PC-9 (cell line): Measurements from ENCODE around the gene OPTC. TPM values are rescaled to one million over a fixed set of nuclear protein-coding genes. Genes with fewer than 3 reads are reported as not detected.

Experiments used
- BruUV-seq: library from RNA; stranded (reverse); fragments of 400-500 nt; replicated peaks from 2 replicates; lab custom pipeline; 2021; lab: Mats Ljungman, UMichigan
- CTCF ChIA-PET: fragments of 300-600 bp; sonication (Branson Sonifier 250); formaldehyde crosslinking; loops from one replicate; lab custom pipeline; 2022; ENCODE audit warnings: antibody characterized with exemption; lab: Charles Lee
- POLR2A ChIA-PET: fragments of 300-600 bp; sonication (Branson Sonifier 250); formaldehyde crosslinking; loops from one replicate; lab custom pipeline; 2022; ENCODE audit warnings: antibody characterized with exemption; ENCODE audit not compliant: unreplicated experiment; lab: Charles Lee
- DNase-seq, 2 experiments: peaks; one replicate each; pipeline versions ENCODE4 v3.0.0 to v3.0.0-alpha.2; 2015 to 2022; ENCODE audit warnings: mixed read lengths in 1 of 2
- H2AFZ ChIP-seq: fragments of 200-600 bp; sonication (generic); 2 replicates; pipeline ENCODE4 v1.8.1; 2017; ENCODE audit warnings: antibody characterized with exemption
- H3F3A ChIP-seq: fragments of 200-600 bp; sonication (generic); 2 replicates; pipeline ENCODE4 v1.8.1; 2017; ENCODE audit warnings: antibody characterized with exemption, mild to moderate bottlenecking, low read depth; ENCODE audit not compliant: insufficient read depth
- H3K27ac ChIP-seq: fragments of 200-600 bp; sonication (generic); 2 replicates; pipeline ENCODE4 v1.6.1; 2016; ENCODE audit warnings: mixed run types
- H3K27me3 ChIP-seq: fragments of 200-600 bp; sonication (generic); 2 replicates; pipeline ENCODE4 v1.6.1; 2016; ENCODE audit warnings: low read depth, mixed run types; ENCODE audit not compliant: insufficient read depth
- H3K36me3 ChIP-seq: fragments of 200-600 bp; sonication (generic); 2 replicates; pipeline ENCODE4 v1.6.1; 2016; ENCODE audit warnings: low read depth, mixed run types
- H3K4me1 ChIP-seq: fragments of 200-600 bp; sonication (generic); replicated peaks from 2 replicates; pipeline ENCODE4 v1.6.1; 2016; ENCODE audit warnings: mixed run types; ENCODE audit not compliant: insufficient read depth
- H3K4me2 ChIP-seq: fragments of 200-600 bp; sonication (generic); 2 replicates; pipeline ENCODE4 v1.6.1; 2017; ENCODE audit warnings: mixed run types
- H3K4me3 ChIP-seq: fragments of 200-600 bp; sonication (generic); 2 replicates; pipeline ENCODE4 v1.6.1; 2016; ENCODE audit warnings: mixed run types
- H3K79me2 ChIP-seq: fragments of 200-600 bp; sonication (generic); 2 replicates; pipeline ENCODE4 v1.6.1; 2017; ENCODE audit warnings: low read depth, mixed run types
- H3K9me2 ChIP-seq: fragments of 200-600 bp; sonication (generic); 2 replicates; pipeline ENCODE4 v1.8.1; 2017; ENCODE audit warnings: mild to moderate bottlenecking; ENCODE audit not compliant: insufficient read depth
- H3K9me3 ChIP-seq: fragments of 200-600 bp; sonication (generic); 2 replicates; pipeline ENCODE4 v1.8.1; 2016; ENCODE audit warnings: low read depth; ENCODE audit not compliant: insufficient read depth
- H4K20me1 ChIP-seq: fragments of 200-600 bp; sonication (generic); 2 replicates; pipeline ENCODE4 v1.8.1; 2017; ENCODE audit not compliant: insufficient read depth
- EZH2 ChIP-seq: fragments of 200-600 bp; sonication (generic); IDR thresholded peaks from 2 replicates; pipeline ENCODE4 v1.8.0; 2017; ENCODE audit warnings: antibody characterized with exemption, low read depth
- intact Hi-C: fragments of 100-400 bp; cut with micrococcal nuclease; formaldehyde crosslinking; loops from one replicate; pipeline ENCODE4 v1.10.0; 2022; ENCODE audit not compliant: unreplicated experiment
- total RNA-seq: library from RNA; stranded (reverse); gene quantifications from 2 replicates; pipeline ENCODE4 v1.2.3, GENCODE V29; 2021
- TF ChIP-seq, protein P1 (sequence below): fragments of 200-600 bp; sonication (generic); conservative IDR thresholded peaks from 2 replicates; pipeline ENCODE4 v1.6.1; 2017; ENCODE audit warnings: mixed run types, antibody characterized with exemption, mild to moderate bottlenecking, moderate library complexity

Gene OPTC
- total RNA-seq, 1 experiment from 2014 or later, result not detected

DNA sequence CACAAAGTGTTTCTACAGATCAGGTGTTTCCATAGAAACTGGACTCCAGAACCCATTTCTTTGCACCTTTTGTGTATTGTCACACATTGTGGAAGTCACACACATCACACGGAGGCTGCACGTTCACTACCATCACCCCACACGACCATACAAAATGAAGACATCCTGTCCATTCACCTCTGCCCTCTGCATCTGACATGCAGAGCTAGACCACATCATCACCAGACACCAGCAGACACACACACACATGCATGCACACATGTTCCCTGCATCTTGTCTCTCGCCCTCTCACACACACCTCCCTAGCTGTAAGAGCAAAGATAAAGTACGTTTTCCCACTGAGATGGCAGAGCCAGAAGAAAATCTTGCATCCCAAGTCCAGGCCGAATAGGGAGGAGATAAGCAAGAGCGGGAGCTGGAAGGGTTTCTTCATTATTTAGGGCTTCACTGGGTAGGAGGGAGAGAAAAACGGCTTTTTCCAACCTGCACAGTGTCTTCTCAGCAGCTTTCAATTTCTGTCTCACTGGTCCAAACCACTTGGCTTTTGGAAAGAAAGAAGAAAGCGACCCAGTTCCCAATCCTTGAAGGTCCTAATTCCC is 17.6 kb upstream of the OPTC start:
- H3F3A ChIP-seq, result peaks cover 15% of the 10 kb centered on the region

DNA sequence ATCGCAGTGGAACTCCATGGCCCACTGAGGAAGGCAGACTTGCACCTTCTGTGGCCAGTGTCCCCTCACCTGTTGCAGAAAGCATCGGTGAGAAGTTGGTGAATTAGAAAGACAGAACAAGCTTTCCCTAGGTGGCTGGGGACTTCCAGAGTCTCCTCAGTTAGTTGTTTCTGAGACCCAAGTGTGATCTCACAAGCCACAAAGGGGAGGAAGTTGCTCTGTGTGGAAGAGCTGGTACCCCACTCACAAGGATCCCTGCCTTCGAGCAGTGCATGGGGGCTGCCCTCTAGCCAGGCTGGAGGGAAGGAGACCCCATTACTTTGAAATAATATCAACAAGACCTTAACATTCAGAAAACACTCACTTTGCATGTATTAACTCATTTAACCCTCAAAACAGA is 16.2 kb upstream of the OPTC start:
- TF ChIP-seq, protein P1, sequence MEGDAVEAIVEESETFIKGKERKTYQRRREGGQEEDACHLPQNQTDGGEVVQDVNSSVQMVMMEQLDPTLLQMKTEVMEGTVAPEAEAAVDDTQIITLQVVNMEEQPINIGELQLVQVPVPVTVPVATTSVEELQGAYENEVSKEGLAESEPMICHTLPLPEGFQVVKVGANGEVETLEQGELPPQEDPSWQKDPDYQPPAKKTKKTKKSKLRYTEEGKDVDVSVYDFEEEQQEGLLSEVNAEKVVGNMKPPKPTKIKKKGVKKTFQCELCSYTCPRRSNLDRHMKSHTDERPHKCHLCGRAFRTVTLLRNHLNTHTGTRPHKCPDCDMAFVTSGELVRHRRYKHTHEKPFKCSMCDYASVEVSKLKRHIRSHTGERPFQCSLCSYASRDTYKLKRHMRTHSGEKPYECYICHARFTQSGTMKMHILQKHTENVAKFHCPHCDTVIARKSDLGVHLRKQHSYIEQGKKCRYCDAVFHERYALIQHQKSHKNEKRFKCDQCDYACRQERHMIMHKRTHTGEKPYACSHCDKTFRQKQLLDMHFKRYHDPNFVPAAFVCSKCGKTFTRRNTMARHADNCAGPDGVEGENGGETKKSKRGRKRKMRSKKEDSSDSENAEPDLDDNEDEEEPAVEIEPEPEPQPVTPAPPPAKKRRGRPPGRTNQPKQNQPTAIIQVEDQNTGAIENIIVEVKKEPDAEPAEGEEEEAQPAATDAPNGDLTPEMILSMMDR, result no peak
- no peak for TF ChIP-seq EZH2
- intact Hi-C loops, result no loop called here
- H3K27ac ChIP-seq, result no peak overlapping the region
- H3F3A ChIP-seq, result peaks cover 22% of the 10 kb centered on the region
- H4K20me1 ChIP-seq, result no peaks in the 10 kb centered on the region
- H2AFZ ChIP-seq, result no peak overlapping the region
- DNase-seq, result no peak
- no peaks in the 10 kb centered on the region for H3K9me3 ChIP-seq
- no peaks in the 10 kb centered on the region for H3K9me2 ChIP-seq
- no peaks in the 10 kb centered on the region for H3K79me2 ChIP-seq
- H3K4me2 ChIP-seq, result no peak overlapping the region
- peaks cover under 1% of the 10 kb centered on the region; the same call in 1 of the 2 replicates for H3K27me3 ChIP-seq
- CTCF ChIA-PET, result no interaction called here
- POLR2A ChIA-PET, result no interaction called here
- H3K4me1 ChIP-seq, result peaks cover 28% of the 10 kb centered on the region
- BruUV-seq, result no TSS peak
- H3K36me3 ChIP-seq, result no peaks in the 10 kb centered on the region
- H3K4me3 ChIP-seq, result no peak overlapping the region

More for the DNA sequence above, 17.6 kb upstream of the OPTC start:
- Histone ChIP-seq H3K4me1 (peaks cover 20% of the 10 kb centered on the region), H3K79me2 (no peaks in the 10 kb centered on the region), H4K20me1 (no peaks in the 10 kb centered on the region), H2AFZ (no peak overlapping the region), H3K4me3 (no peak overlapping the region), H3K9me3 (no peaks in the 10 kb centered on the region), H3K9me2 (no peaks in the 10 kb centered on the region), H3K36me3 (no peaks in the 10 kb centered on the region), H3K4me2 (no peak overlapping the region), H3K27me3 (peaks cover 7% of the 10 kb centered on the region; the same call in 1 of the 2 replicates), H3K27ac (no peak overlapping the region)
- intact Hi-C loops, result no loop called here
- ChIA-PET CTCF (no interaction called here), POLR2A (interaction anchor here (0.6 kb wide), 1 partner anchor 217 kb away, joined by 7 read pairs; no protein-coding TSS in a partner anchor)
- no peak for TF ChIP-seq EZH2
- TF ChIP-seq, protein P1, result no peak
- DNase-seq, result no peak
- no TSS peak for BruUV-seq

- POLR2A ChIA-PET, result no interaction called here
- no TSS peak for BruUV-seq
- H3K27me3 ChIP-seq, result no peaks in the 10 kb centered on the region
- no peaks in the 10 kb centered on the region for H3K79me2 ChIP-seq
- no peaks in the 10 kb centered on the region for H4K20me1 ChIP-seq
- peaks cover 22% of the 10 kb centered on the region for H3F3A ChIP-seq
- no peaks in the 10 kb centered on the region for H3K9me3 ChIP-seq
- no peak overlapping the region for H3K27ac ChIP-seq
- no peak overlapping the region for H2AFZ ChIP-seq
- H3K4me1 ChIP-seq, result peaks cover 28% of the 10 kb centered on the region
- no peak overlapping the region for H3K4me3 ChIP-seq
- H3K36me3 ChIP-seq, result no peaks in the 10 kb centered on the region
- no peak overlapping the region for H3K4me2 ChIP-seq
- H3K9me2 ChIP-seq, result no peaks in the 10 kb centered on the region
- DNase-seq, result no peak
- CTCF ChIA-PET, result no interaction called here
- TF ChIP-seq EZH2, result no peak
- TF ChIP-seq, protein P1, result no peak
- intact Hi-C loops, result no loop called here
Observed at GRCh38 chr1:203478231-203478630, 15.7 kb upstream of the OPTC start.
